Naive thymus-derived CD8-positive, alpha-beta T cell (primary cell): ENCODE results near the gene JARID2. TPM values are rescaled to one million over a fixed set of nuclear protein-coding genes. Genes with fewer than 3 reads are reported as not detected.
"Not testable (repeated sequence)": the region's sequence is repeated elsewhere in the genome, so short reads cannot be mapped to it uniquely, and the experiment has no call there.

Experiments used
- ATAC-seq, 2 donors: fragments of 150-1000 bp; cut with Tn5 transposase in 1 of 2; sonication (Bioruptor Pico), chemical (Tn5 transposase) in 1 of 2; 1 replicate in 1 of 2; 2 replicates in 1 of 2; pipeline ENCODE4 v1.10.0; 2021; ENCODE audit warnings: mild to moderate bottlenecking in 2 of 2, moderate library complexity in 2 of 2
- POLR2A ChIA-PET: fragments of 350-600 bp; sonication (Branson Sonifier 250); formaldehyde crosslinking; loops from one replicate; lab custom pipeline; 2021; ENCODE audit warnings: antibody characterized with exemption; lab: Charles Lee
- DNase-seq, 10 donors: peaks; one replicate each; pipeline versions ENCODE4 v3.0.0 to v3.0.0-alpha.2; 2020 to 2022
- H3K27ac Mint-ChIP-seq, 10 donors: one replicate each; pipeline ENCODE4 v1.8.0; 2020 to 2022; ENCODE audit warnings: mild to moderate bottlenecking in 10 of 10, mixed read lengths in 10 of 10, moderate library complexity in 4 of 10, inconsistent platforms in 1 of 10
- H3K27me3 Mint-ChIP-seq, 5 donors: one replicate each; pipeline ENCODE4 v1.8.0; 2021 to 2022; ENCODE audit warnings: mixed read lengths in 5 of 5
- H3K36me3 Mint-ChIP-seq, 3 donors: one replicate each; pipeline ENCODE4 v1.8.0; 2020 to 2022; ENCODE audit warnings: mixed read lengths in 3 of 3, mild to moderate bottlenecking in 2 of 3, inconsistent platforms in 1 of 3
- H3K4me1 Mint-ChIP-seq, 4 donors: one replicate each; pipeline ENCODE4 v1.8.0; 2021 to 2022; ENCODE audit warnings: mixed read lengths in 4 of 4
- H3K4me3 Mint-ChIP-seq, 10 donors: one replicate each; pipeline ENCODE4 v1.8.0; 2020 to 2022; ENCODE audit warnings: mild to moderate bottlenecking in 10 of 10, mixed read lengths in 10 of 10, moderate library complexity in 6 of 10, inconsistent platforms in 1 of 10
- H3K9me3 Mint-ChIP-seq, 9 donors: one replicate each; pipeline ENCODE4 v1.8.0; 2020 to 2022; ENCODE audit warnings: mixed read lengths in 9 of 9, mild to moderate bottlenecking in 3 of 9, inconsistent platforms in 1 of 9, moderate library complexity in 1 of 9
- polyA plus RNA-seq, 3 donors: library from polyadenylated mRNA; unstranded; fragments of 300-500 nt; fragmentation: Illumina TruSeq; gene quantifications; one replicate each; pipeline ENCODE4 v1.2.3, GENCODE V29; 2021
- total RNA-seq, 8 experiments: library from RNA in 2 of 8; stranded (reverse) in 2 of 8; gene quantifications; one replicate each; pipeline ENCODE4 v1.2.3 and lab custom pipeline; 2021 to 2026

Gene JARID2
- total and polyA plus RNA-seq, 5 experiments from 2014 or later = 7.6 to 23.5 (median 11.8) TPM

DNA sequence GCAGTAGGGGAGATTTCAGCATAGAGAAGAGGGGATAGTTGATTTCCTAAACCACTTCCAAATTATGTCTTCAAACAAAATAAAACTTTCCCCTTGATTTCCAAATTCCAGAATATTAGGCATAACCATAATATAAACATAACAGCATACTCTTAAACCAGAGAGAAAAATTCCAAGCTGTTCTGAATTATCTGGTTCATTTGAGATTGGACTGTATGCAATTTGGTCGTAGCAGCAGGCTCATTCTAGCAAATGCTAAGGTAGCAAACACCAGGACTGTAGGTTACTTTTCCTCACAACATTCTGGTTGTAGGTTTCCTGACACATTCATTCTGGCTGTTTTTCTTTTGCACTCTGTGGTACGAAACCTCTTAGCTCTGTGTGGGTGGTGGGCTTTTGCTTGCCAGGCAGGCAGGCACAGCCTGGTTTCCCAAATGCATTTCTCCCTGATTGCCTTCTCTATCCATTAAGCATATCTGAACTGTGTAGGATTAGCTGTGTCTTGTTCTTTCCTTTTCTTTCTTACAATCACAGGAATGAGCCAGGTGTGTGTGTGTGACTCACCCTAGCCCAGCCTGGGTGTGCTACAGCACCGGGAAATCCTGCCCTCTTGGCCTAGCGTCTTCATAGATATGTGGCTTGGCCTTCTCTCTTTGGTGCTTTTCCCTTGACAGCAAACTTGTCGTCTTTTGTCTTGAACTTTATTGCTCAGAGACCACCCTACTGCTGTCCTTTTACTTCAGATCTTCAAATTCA lies 77.1 kb downstream of the JARID2 start:
- H3K9me3 Mint-ChIP-seq = no peaks in the 10 kb centered on the region
- H3K36me3 Mint-ChIP-seq = peaks cover 0 to 2% (median 0%) of the 10 kb centered on the region in 3 donors
- POLR2A ChIA-PET = no interaction called here
- H3K27ac Mint-ChIP-seq = peak overlapping the region in 9 of 10 donors; percentile 5 to 91 (median 60)
- H3K4me1 Mint-ChIP-seq = peaks cover 49 to 92% (median 80%) of the 10 kb centered on the region in 4 donors
- no peak for DNase-seq
- peak overlapping the region in 6 of 10 donors; percentile 0 to 74 (median 46) for H3K4me3 Mint-ChIP-seq
- H3K27me3 Mint-ChIP-seq = no peaks in the 10 kb centered on the region
- ATAC-seq = peak in 1 of 2 donors; percentile 21

DNA sequence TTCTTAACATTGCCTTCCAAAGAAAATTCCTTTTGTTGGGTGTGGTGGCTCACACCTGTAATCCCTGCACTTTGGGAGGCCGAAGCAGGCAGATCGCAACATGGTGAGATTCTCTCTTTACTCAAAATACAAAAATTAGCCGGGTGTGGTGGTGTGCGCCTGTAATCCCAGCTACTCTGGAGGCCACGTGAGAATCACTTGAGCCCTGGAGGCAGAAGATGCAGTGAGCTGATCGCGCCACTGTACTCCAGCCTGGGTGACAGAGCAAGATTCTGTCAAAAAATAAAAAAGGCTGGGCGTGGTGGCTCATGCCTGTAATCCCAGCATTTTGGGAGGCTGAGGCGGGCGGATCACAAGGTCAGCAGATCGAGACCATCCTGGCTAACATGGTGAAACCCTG lies 77.7 kb downstream of the JARID2 start:
- not testable (repeated sequence) for H3K9me3 Mint-ChIP-seq, ATAC-seq, DNase-seq, H3K36me3 Mint-ChIP-seq, H3K27me3 Mint-ChIP-seq
- Mint-ChIP-seq H3K4me3 (peak overlapping the region in 1 of 10 donors; percentile 49), H3K4me1 (peaks cover 49 to 92% (median 80%) of the 10 kb centered on the region in 4 donors), H3K27ac (peak overlapping the region in 5 of 10 donors; percentile 2 to 90 (median 76))
- POLR2A ChIA-PET = interaction anchor here (0.7 kb wide), 1 partner anchor 77 kb away, joined by 3 read pairs; no protein-coding TSS in a partner anchor

DNA sequence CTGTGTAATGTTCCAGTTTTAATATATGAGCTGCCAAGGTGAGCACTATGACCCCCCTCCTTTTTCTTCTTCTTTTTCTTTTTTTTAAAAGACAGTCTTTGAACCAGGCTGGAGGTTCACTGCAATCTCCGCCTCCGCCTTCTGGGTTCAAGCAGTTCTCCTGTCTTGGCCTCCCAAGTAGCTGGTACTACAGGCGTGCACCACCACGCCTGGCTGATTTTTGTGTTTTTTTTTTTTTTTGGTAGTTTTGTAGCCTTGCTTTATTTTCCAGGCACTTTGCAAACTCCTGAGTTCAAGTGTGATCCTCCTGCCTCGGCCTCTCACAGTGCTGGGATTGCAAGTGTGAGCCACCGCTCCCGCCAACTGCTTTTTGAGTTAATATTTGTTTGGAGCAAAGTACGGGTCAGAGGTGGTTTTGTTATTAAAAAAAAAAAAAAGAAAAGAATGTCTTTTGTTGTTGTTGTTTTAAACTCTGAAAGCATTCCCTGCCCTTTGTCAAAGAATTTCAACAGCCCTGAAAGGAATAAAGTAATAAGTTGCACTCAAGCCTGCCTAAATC lies 78.6 kb downstream of the JARID2 start:
- POLR2A ChIA-PET = interaction anchor here (0.7 kb wide), 1 partner anchor 77 kb away, joined by 3 read pairs; no protein-coding TSS in a partner anchor
- no peak for ATAC-seq
- Mint-ChIP-seq H3K9me3 (no peaks in the 10 kb centered on the region), H3K4me1 (peaks cover 49 to 92% (median 80%) of the 10 kb centered on the region in 4 donors), H3K4me3 (no peak overlapping the region), H3K36me3 (peaks cover 0 to 2% (median 0%) of the 10 kb centered on the region in 3 donors), H3K27ac (peak overlapping the region in 2 of 10 donors; percentile 53 to 67), H3K27me3 (no peaks in the 10 kb centered on the region)
- no peak for DNase-seq

DNA sequence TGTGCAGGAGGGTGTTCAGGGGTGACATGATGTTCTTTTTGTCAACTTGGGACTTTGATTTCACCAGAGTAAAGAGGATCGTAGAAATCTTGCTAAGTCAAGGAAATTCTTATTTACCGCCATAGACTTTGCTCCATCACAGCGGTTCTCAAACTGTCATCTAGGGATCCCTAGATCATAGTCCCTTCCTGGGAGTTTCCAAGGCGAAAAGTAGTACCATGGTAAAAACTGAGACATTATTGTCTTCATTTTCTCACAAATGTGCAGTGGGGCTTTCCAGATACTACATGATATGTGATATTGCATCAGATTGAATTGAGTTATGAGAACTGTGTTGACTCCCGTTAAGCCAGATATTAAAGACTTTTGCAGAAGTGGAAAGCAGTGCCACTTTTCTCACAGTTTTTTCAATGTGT lies 79.7 kb downstream of the JARID2 start:
- Mint-ChIP-seq H3K27ac (peak overlapping the region in 2 of 10 donors; percentile 67 to 71), H3K4me3 (no peak overlapping the region), H3K4me1 (peaks cover 50 to 92% (median 81%) of the 10 kb centered on the region in 4 donors), H3K36me3 (peaks cover 0 to 2% (median 0%) of the 10 kb centered on the region in 3 donors), H3K27me3 (no peaks in the 10 kb centered on the region), H3K9me3 (no peaks in the 10 kb centered on the region)
- DNase-seq (no peak), ATAC-seq (no peak)
- POLR2A ChIA-PET = no interaction called here

DNA sequence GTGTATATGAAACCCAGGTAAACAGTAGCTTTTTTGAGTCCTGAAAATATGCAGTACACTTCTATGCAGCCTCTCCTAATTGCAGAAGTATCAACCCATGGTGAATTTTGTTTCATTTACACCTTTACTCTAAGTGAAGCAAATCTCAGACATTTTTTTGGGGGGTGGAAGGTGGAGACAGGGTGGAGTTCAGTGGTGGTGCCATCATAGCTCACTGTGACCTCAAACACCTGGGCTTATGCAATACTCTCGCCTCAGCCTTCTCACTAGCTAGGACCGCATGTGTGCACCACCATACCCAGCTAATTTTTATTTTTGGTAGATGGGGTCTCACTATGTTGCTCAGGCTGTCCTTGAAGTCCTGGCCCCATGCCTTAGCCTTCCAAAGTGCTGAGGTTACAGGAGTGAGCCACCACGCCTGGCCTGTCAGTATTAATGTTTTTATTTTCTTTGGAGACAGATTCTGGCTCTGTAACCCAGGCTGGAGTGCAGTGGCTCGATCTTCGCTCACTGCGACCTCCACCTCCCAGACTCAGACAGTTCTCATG lies 80.3 kb downstream of the JARID2 start:
- ATAC-seq = peak in 1 of 2 donors; percentile 29
- DNase-seq = no peak
- H3K4me1 Mint-ChIP-seq = peaks cover 49 to 92% (median 82%) of the 10 kb centered on the region in 4 donors
- no peaks in the 10 kb centered on the region for H3K9me3 Mint-ChIP-seq
- H3K27me3 Mint-ChIP-seq = no peaks in the 10 kb centered on the region
- POLR2A ChIA-PET = interaction anchor here (0.5 kb wide), 1 partner anchor 107 kb away, joined by 4 read pairs; no protein-coding TSS in a partner anchor
- H3K27ac Mint-ChIP-seq = peak overlapping the region in 2 of 10 donors; percentile 21 to 76
- H3K36me3 Mint-ChIP-seq = peaks cover 0 to 2% (median 0%) of the 10 kb centered on the region in 3 donors
- no peak overlapping the region for H3K4me3 Mint-ChIP-seq

DNA sequence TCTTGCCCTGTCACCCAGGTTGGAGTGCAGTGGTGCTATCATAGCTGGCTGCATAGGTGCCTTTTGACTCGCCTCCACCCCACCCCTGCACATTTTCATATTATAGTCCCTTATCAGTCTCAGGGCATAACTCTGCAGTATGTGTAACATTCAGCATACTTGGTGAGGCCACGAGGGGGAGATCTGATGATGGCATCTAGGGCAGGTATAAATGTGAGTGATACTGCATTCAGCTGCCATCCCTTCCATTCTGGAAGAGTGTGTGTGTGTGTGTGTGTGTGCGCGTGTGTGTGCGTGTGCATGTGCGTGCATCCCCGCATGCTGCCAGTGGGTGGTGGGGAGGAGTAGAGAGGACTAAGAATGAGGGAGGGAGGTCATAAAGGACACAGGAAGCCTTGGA lies 81.4 kb downstream of the JARID2 start:
- Mint-ChIP-seq H3K4me3 (peak overlapping the region in 4 of 10 donors; percentile 33 to 77 (median 51)), H3K36me3 (peaks cover 0 to 2% (median 0%) of the 10 kb centered on the region in 3 donors), H3K27ac (peak overlapping the region; percentile 4 to 91 (median 50)), H3K4me1 (peaks cover 46 to 95% (median 81%) of the 10 kb centered on the region in 4 donors), H3K9me3 (no peaks in the 10 kb centered on the region), H3K27me3 (no peaks in the 10 kb centered on the region)
- ATAC-seq (peak; percentile 79 to 89), DNase-seq (peak in 8 of 10 donors; percentile 18 to 70 (median 50))
- POLR2A ChIA-PET = no interaction called here

DNA sequence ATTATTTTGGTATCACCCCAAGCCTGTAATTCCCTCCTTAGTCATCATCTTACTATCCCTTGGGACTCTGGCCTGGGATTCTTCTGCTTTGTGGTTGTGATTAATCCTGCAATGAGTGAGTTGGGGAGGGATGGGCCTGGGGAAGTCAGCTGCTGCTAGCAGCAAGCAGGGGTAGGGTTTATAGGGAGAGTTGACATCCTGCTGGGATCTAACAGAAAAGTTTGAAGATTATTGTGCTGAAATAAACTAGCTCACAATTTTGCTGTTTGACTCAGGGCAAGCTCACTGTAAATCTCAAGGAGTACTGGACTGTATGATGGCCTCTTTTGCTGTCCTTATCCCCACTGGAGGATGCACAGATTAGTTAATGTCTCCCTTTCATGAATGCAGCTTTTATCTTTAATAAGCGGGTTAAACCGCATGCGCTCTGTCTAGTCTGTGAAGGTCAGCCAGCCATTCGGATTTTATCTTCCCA lies 83.4 kb downstream of the JARID2 start:
- no peak for DNase-seq
- Mint-ChIP-seq H3K9me3 (no peaks in the 10 kb centered on the region), H3K27me3 (no peaks in the 10 kb centered on the region), H3K4me1 (peaks cover 45 to 95% (median 82%) of the 10 kb centered on the region in 4 donors), H3K4me3 (peak overlapping the region in 5 of 10 donors; percentile 1 to 72 (median 30)), H3K27ac (peak overlapping the region in 7 of 10 donors; percentile 0 to 84 (median 23)), H3K36me3 (peaks cover 0 to 2% (median 0%) of the 10 kb centered on the region in 3 donors)
- no peak for ATAC-seq
- POLR2A ChIA-PET = interaction anchor here (0.6 kb wide), 1 partner anchor 854 kb away, joined by 3 read pairs; no protein-coding TSS in a partner anchor

DNA sequence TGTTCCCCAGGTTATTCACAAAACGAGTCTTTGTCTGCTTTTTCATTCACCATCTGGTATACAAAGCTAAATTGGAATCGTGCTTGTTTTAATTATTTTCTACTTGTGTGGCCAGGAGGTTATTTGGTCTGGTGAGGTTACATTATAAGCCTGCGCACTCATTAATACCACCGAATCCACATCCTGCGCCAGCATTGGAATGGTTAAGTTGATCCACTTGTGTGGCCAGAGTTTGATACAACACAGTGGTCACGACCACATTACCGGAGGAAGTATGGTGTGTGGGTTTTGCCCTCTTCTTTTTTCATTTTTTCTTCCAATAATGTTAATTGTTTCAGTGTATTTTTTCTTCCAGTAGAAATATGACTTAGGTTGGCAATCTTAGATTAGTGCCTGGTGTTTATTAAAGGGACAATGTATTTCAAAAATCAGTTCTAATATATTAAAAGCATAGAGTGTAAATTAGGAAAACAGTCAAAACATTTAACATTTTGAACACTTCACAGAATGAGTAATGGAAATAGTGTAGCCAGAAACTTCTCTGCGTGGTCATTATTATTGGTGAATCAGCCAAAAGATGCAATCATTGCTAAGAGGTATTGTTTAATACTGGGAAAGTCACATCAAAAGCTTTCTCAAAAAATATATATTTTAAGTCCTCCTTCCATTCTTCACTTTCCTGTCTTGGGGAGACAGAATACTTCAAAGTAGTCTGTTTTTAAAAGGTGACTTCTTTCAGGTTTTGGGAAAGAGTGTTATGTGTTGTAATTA lies 84.5 kb downstream of the JARID2 start:
- Mint-ChIP-seq H3K9me3 (no peaks in the 10 kb centered on the region), H3K27ac (peak overlapping the region in 7 of 10 donors; percentile 1 to 76 (median 35)), H3K27me3 (no peaks in the 10 kb centered on the region), H3K36me3 (peaks cover 0 to 2% (median 0%) of the 10 kb centered on the region in 3 donors), H3K4me3 (peak overlapping the region in 8 of 10 donors; percentile 13 to 79 (median 66)), H3K4me1 (peaks cover 50 to 95% (median 88%) of the 10 kb centered on the region in 4 donors)
- POLR2A ChIA-PET = no interaction called here
- DNase-seq = no peak
- ATAC-seq = no peak

DNA sequence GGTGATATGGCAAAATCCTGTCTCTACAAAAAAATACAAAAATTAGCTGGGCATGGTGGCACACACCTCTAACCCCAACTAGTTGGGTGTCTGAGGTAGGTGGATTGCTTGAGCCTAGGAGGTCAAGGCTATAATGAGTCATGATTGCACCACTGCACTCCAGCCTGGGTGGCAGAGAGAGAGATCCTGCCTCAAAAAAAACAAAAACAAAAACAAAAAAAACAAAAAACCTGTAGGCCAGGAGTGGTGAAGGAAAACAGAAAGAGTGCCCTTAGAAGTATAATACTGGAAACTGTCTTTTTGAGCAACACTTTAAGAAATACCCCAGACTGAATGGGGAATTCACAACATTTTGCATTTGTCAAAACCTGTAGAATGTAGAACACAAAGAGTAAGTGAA lies 85.3 kb downstream of the JARID2 start:
- Mint-ChIP-seq H3K27ac (peak overlapping the region in 7 of 10 donors; percentile 35 to 87 (median 75)), H3K9me3 (no peaks in the 10 kb centered on the region), H3K4me1 (peaks cover 52 to 97% (median 91%) of the 10 kb centered on the region in 4 donors), H3K4me3 (peak overlapping the region; percentile 57 to 83 (median 68)), H3K36me3 (peaks cover 0 to 2% (median 0%) of the 10 kb centered on the region in 3 donors), H3K27me3 (no peaks in the 10 kb centered on the region)
- no peak for DNase-seq
- no peak for ATAC-seq
- POLR2A ChIA-PET = no interaction called here

DNA sequence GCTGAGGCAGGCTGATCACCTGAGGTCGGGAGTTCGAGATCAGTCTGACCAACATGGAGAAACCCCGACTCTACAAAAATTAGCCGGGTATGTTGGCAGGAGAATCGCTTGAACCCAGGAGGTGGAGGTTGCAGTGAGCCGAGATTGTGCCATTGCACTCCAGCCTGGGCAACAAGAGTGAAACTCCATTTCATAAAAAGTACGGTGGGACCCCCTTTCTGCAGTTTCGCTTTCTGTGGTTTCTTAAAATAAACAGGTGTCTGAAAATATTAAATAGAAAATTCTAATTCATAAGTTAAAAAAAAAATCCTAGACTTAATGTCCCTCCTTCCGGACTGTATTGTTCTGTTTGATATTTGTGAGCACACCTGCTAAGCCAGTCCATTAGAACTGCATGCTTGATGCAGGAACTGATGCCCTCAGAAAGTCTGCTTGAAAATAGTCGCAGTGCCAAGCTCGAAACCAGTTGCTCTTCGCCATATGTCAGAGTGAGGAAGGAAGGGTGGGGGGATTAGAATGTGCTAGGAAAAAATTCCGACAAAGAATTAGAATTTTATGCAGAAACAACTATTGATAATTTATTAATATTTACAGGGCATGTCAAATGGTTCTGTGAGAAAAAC lies 85.9 kb downstream of the JARID2 start:
- H3K27ac Mint-ChIP-seq = peak overlapping the region in 7 of 10 donors; percentile 67 to 87 (median 78)
- ATAC-seq (no peak), DNase-seq (no peak)
- H3K27me3 Mint-ChIP-seq = no peaks in the 10 kb centered on the region
- peak overlapping the region; percentile 57 to 83 (median 68) for H3K4me3 Mint-ChIP-seq
- no peaks in the 10 kb centered on the region for H3K9me3 Mint-ChIP-seq
- POLR2A ChIA-PET = no interaction called here
- peaks cover 0 to 2% (median 0%) of the 10 kb centered on the region in 3 donors for H3K36me3 Mint-ChIP-seq
- peaks cover 53 to 97% (median 89%) of the 10 kb centered on the region in 4 donors for H3K4me1 Mint-ChIP-seq

DNA sequence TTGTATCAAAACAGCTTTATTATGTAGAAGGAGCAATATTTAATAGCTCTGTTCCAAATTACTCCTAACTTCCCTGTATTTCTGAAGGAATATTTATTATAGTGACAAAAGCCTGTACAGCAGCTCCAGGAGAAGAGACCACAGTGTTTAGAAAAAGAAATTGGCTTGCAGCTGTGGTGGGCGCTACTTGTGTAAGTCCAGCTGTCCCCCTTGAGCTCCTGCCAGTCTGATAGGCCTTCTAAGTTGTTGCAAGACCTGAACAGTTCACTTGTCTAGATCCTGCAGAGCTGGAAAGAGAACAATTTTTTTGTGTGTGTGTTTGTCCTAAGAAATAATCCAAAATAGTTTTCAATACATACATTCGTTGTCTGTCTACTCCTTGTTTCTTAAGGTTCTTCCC lies 86.6 kb downstream of the JARID2 start:
- Mint-ChIP-seq H3K4me3 (peak overlapping the region in 4 of 10 donors; percentile 2 to 72 (median 24)), H3K27ac (peak overlapping the region in 1 of 10 donors; percentile 44), H3K4me1 (peaks cover 54 to 97% (median 89%) of the 10 kb centered on the region in 4 donors), H3K9me3 (no peaks in the 10 kb centered on the region), H3K27me3 (no peaks in the 10 kb centered on the region), H3K36me3 (no peaks in the 10 kb centered on the region)
- DNase-seq (no peak), ATAC-seq (no peak)
- POLR2A ChIA-PET = no interaction called here
